CD14-positive monocyte (primary cell): ENCODE measurements around the gene RNF126. TPM values are rescaled to one million over a fixed set of nuclear protein-coding genes. Genes with fewer than 3 reads are reported as not detected.

ENCODE experiments used
- DNase-seq, 3 donors: peaks; one replicate each; pipeline ENCODE4 v3.0.0-alpha.2; 2011 to 2022
- H2AFZ ChIP-seq: 2 replicates; pipeline ENCODE4 v1.6.0; 2012; ENCODE audit warnings: mild to moderate bottlenecking, low read depth, low read length, inconsistent platforms; ENCODE audit not compliant: insufficient read depth, poor library complexity, severe bottlenecking
- H3K27ac ChIP-seq, 2 donors: 1 replicate in 1 of 2; 2 replicates in 1 of 2; pipeline ENCODE4 v1.5.1; 2012 to 2013; ENCODE audit warnings: low read length in 2 of 2, control low read depth in 1 of 2, inconsistent platforms in 1 of 2, low read depth in 1 of 2, mild to moderate bottlenecking in 1 of 2
- H3K27me3 ChIP-seq, 2 donors: one replicate each; pipeline versions ENCODE4 v1.6.0 to v1.6.1; 2011 to 2013; ENCODE audit warnings: low read length in 2 of 2; ENCODE audit not compliant: control insufficient read depth in 2 of 2, insufficient read depth in 2 of 2
- H3K36me3 ChIP-seq, 2 donors: replicated peaks in 1 of 2; 1 replicate in 1 of 2; 2 replicates in 1 of 2; pipeline versions ENCODE4 v1.5.1 to v1.6.1; 2012 to 2013; ENCODE audit warnings: low read length in 2 of 2, control low read depth in 1 of 2, inconsistent platforms in 1 of 2, mild to moderate bottlenecking in 1 of 2; ENCODE audit not compliant: insufficient read depth in 2 of 2, control insufficient read depth in 1 of 2
- H3K4me1 ChIP-seq, 2 donors: 1 replicate in 1 of 2; 2 replicates in 1 of 2; pipeline versions ENCODE4 v1.5.1 to v1.6.1; 2012 to 2013; ENCODE audit warnings: low read length in 2 of 2, control low read depth in 1 of 2, inconsistent platforms in 1 of 2, mild to moderate bottlenecking in 1 of 2, moderate library complexity in 1 of 2; ENCODE audit not compliant: insufficient read depth in 2 of 2, control insufficient read depth in 1 of 2
- H3K4me2 ChIP-seq: replicated peaks from 2 replicates; pipeline ENCODE3; 2012; ENCODE audit warnings: low read length, moderate library complexity, mild to moderate bottlenecking; ENCODE audit not compliant: poor library complexity, severe bottlenecking; ENCODE audit errors: extremely low read depth
- H3K4me3 ChIP-seq, 3 experiments: fragments of 200-600 bp in 1 of 3; sonication (generic) in 1 of 3; replicated peaks in 1 of 3; 1 replicate in 2 of 3; 2 replicates in 1 of 3; pipeline ENCODE4 v1.5.1; 2011 to 2013; ENCODE audit warnings: low read length in 3 of 3, mild to moderate bottlenecking in 3 of 3, control low read depth in 2 of 3, low read depth in 2 of 3, inconsistent platforms in 1 of 3, moderate library complexity in 1 of 3
- H3K79me2 ChIP-seq: 2 replicates; pipeline ENCODE4 v1.6.0; 2012; ENCODE audit warnings: mild to moderate bottlenecking, control low read depth, inconsistent platforms, low read length, moderate library complexity; ENCODE audit not compliant: insufficient read depth
- H3K9ac ChIP-seq: 2 replicates; pipeline ENCODE4 v1.6.0; 2017; ENCODE audit warnings: low read length, mild to moderate bottlenecking; ENCODE audit not compliant: insufficient read depth, poor library complexity, severe bottlenecking
- H3K9me3 ChIP-seq, 2 donors: replicated peaks in 1 of 2; 1 replicate in 1 of 2; 2 replicates in 1 of 2; pipeline versions ENCODE4 v1.5.1 to v1.6.1; 2012 to 2013; ENCODE audit warnings: low read length in 2 of 2, control low read depth in 1 of 2; ENCODE audit not compliant: control insufficient read depth in 1 of 2, insufficient read depth in 1 of 2
- H4K20me1 ChIP-seq: 2 replicates; pipeline ENCODE4 v1.6.0; 2012; ENCODE audit warnings: mild to moderate bottlenecking, low read length, control low read depth, moderate library complexity; ENCODE audit not compliant: insufficient read depth
- H3K27ac Mint-ChIP-seq, 7 donors: one replicate each; pipeline ENCODE4 v1.8.0; 2020; ENCODE audit warnings: mild to moderate bottlenecking in 7 of 7, mixed read lengths in 7 of 7, moderate library complexity in 6 of 7, inconsistent platforms in 2 of 7
- H3K27me3 Mint-ChIP-seq, 3 donors: one replicate each; pipeline ENCODE4 v1.8.0; 2021 to 2022; ENCODE audit warnings: low read depth in 3 of 3, mild to moderate bottlenecking in 3 of 3, mixed read lengths in 3 of 3, moderate library complexity in 3 of 3, inconsistent platforms in 1 of 3
- H3K36me3 Mint-ChIP-seq, 2 donors: one replicate each; pipeline ENCODE4 v1.8.0; 2020; ENCODE audit warnings: mixed read lengths in 2 of 2, inconsistent platforms in 1 of 2, mild to moderate bottlenecking in 1 of 2
- H3K4me1 Mint-ChIP-seq: one replicate; pipeline ENCODE4 v1.8.0; 2020; ENCODE audit warnings: mild to moderate bottlenecking, mixed read lengths
- H3K4me3 Mint-ChIP-seq, 2 donors: one replicate each; pipeline ENCODE4 v1.8.0; 2020; ENCODE audit warnings: mild to moderate bottlenecking in 2 of 2, mixed read lengths in 2 of 2, moderate library complexity in 1 of 2
- H3K9me3 Mint-ChIP-seq, 7 donors: one replicate each; pipeline ENCODE4 v1.8.0; 2020 to 2022; ENCODE audit warnings: mixed read lengths in 7 of 7, mild to moderate bottlenecking in 6 of 7, moderate library complexity in 6 of 7, inconsistent platforms in 2 of 7
- CTCF ChIP-seq: fragments of 200-600 bp; IDR thresholded peaks from one replicate; pipeline ENCODE4 v1.8.0; 2022; ENCODE audit warnings: antibody characterized with exemption, mild to moderate bottlenecking
- WGBS: methylation state at CpG from one replicate; pipeline ENCODE4 v1.1.5; 2013; ENCODE audit warnings: missing lambda C conversion rate; ENCODE audit not compliant: insufficient coverage; 5-methylcytosine and 5-hydroxymethylcytosine counted together
- intact Hi-C, 2 donors: fragments of 100-400 bp; cut with micrococcal nuclease; formaldehyde crosslinking; loops; one replicate each; pipeline versions ENCODE4 v1.15.0 to v1.15.1; 2023
- polyA plus RNA-seq, 3 donors: library from polyadenylated mRNA; depleted of rRNA in 1 of 3; unstranded in 2 of 3; stranded (reverse) in 1 of 3; fragments of 300-500 nt in 2 of 3; fragments of >200 nt in 1 of 3; fragmentation: Illumina TruSeq in 2 of 3; gene quantifications; 1 replicate in 2 of 3; 2 replicates in 1 of 3; pipeline ENCODE4 v1.2.3, GENCODE V29; 2012 to 2021

Gene RNF126
- polyA plus RNA-seq, 3 donors, result 29.1 to 51.6 (median 31.6) TPM

GRCh38 chr19:664913-665443 is 2.0 kb upstream of the RNF126 start:
- Mint-ChIP-seq H3K27ac (peak overlapping the region in 6 of 7 donors; percentile 26 to 94 (median 79)), H3K9me3 (peaks cover 2 to 10% (median 6%) of the 10 kb centered on the region in 7 donors), H3K4me1 (peaks cover 66% of the 10 kb centered on the region), H3K27me3 (peaks cover 0 to 2% (median 1%) of the 10 kb centered on the region in 3 donors), H3K4me3 (peak overlapping the region; percentile 59 to 63), H3K36me3 (peaks cover 3 to 4% of the 10 kb centered on the region in 2 donors)
- H3K79me2 ChIP-seq, result peaks cover 29% of the 10 kb centered on the region
- peaks cover 71 to 87% of the 10 kb centered on the region in 2 donors for H3K4me1 ChIP-seq
- H2AFZ ChIP-seq, result peak overlapping the region; percentile 80
- intact Hi-C loops, result loop anchor here (1.0 to 5.0 kb wide), 5 partner anchors 14 to 132 kb away; partner anchors contain the start of genes BSG (in 1 of the 2) and PTBP1 (in 1 of the 2)
- TF ChIP-seq CTCF, result peak; percentile 97
- peaks cover 22% of the 10 kb centered on the region for H4K20me1 ChIP-seq
- no peaks in the 10 kb centered on the region for H3K9me3 ChIP-seq
- H3K27me3 ChIP-seq, result no peaks in the 10 kb centered on the region
- peak overlapping the region in 2 of 3 experiments; percentile 9 to 39 for H3K4me3 ChIP-seq
- H3K4me2 ChIP-seq, result peak overlapping the region; percentile 37
- no peaks in the 10 kb centered on the region for H3K36me3 ChIP-seq
- H3K27ac ChIP-seq, result peak overlapping the region; percentile 16 to 21
- DNase-seq, result peak; percentile 77 to 82 (median 78)
- 12% methylated on average over 24 of the region's 24 CpGs for WGBS
- no peak overlapping the region for H3K9ac ChIP-seq

GRCh38 chr19:663682-664117 is 686 bp upstream of the RNF126 start:
- peaks cover 70 to 90% of the 10 kb centered on the region in 2 donors for H3K4me1 ChIP-seq
- WGBS, result 54% methylated on average over 16 of the region's 18 CpGs
- H3K4me2 ChIP-seq, result peak overlapping the region; percentile 87
- Mint-ChIP-seq H3K4me1 (peaks cover 65% of the 10 kb centered on the region), H3K36me3 (peaks cover 2 to 11% of the 10 kb centered on the region in 2 donors), H3K9me3 (peaks cover 0 to 4% (median 1%) of the 10 kb centered on the region in 7 donors), H3K27me3 (peaks cover 0 to 1% (median 0%) of the 10 kb centered on the region in 3 donors), H3K4me3 (peak overlapping the region; percentile 74 to 84), H3K27ac (peak overlapping the region; percentile 84 to 94 (median 90))
- peaks cover 42% of the 10 kb centered on the region for H3K79me2 ChIP-seq
- peak overlapping the region; percentile 24 to 77 (median 43) for H3K4me3 ChIP-seq
- no peaks in the 10 kb centered on the region for H3K9me3 ChIP-seq
- no peak for TF ChIP-seq CTCF
- H3K36me3 ChIP-seq, result peaks cover 1 to 4% of the 10 kb centered on the region in 2 donors
- intact Hi-C loops, result loop anchor here (1.0 to 5.0 kb wide), 7 partner anchors 17 to 134 kb away; partner anchors contain the start of genes BSG (in 1 of the 2), POLRMT (in 1 of the 2) and PTBP1 (in 1 of the 2)
- peak overlapping the region; percentile 74 to 88 for H3K27ac ChIP-seq
- H2AFZ ChIP-seq, result peak overlapping the region; percentile 94
- H3K9ac ChIP-seq, result peak overlapping the region; percentile 57
- DNase-seq, result no peak
- H4K20me1 ChIP-seq, result peaks cover 35% of the 10 kb centered on the region
- no peaks in the 10 kb centered on the region for H3K27me3 ChIP-seq
